ENCODE results near the gene INCENP.

DNA sequence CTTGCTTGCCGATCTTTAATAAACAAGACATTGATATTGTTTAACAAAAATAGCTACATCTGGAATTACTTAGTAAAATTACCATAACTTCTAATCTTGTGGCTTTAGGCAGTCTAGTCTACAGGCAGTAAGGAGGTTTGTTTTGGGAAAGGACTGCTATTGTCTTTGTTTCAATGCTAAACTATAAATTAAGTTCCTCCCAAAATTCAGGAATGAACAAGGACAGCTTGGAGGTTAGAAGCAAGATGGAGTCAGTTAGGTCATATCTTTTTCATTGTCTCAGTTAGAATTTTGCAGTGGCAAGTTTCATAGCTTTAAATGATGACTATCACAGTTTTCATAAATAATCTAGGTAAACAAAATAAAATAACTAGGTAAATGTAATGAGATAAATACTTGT lies 36.1 kb upstream of the INCENP start:
- TF ChIP-seq EZH2phosphoT487 (conservative IDR thresholded peaks at IDR 0.05; ENCODE audit: low read length): no peak
- TF ChIP-seq, protein P1, sequence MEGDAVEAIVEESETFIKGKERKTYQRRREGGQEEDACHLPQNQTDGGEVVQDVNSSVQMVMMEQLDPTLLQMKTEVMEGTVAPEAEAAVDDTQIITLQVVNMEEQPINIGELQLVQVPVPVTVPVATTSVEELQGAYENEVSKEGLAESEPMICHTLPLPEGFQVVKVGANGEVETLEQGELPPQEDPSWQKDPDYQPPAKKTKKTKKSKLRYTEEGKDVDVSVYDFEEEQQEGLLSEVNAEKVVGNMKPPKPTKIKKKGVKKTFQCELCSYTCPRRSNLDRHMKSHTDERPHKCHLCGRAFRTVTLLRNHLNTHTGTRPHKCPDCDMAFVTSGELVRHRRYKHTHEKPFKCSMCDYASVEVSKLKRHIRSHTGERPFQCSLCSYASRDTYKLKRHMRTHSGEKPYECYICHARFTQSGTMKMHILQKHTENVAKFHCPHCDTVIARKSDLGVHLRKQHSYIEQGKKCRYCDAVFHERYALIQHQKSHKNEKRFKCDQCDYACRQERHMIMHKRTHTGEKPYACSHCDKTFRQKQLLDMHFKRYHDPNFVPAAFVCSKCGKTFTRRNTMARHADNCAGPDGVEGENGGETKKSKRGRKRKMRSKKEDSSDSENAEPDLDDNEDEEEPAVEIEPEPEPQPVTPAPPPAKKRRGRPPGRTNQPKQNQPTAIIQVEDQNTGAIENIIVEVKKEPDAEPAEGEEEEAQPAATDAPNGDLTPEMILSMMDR (IDR thresholded peaks at IDR 0.05; ENCODE audit: insufficient read depth, low read length, poor library complexity, severe bottlenecking): no peak
